HepG2 (cell line): ENCODE data around the gene CBL. TPM values are rescaled to one million over a fixed set of nuclear protein-coding genes. Genes with fewer than 3 reads are reported as not detected.

Source experiments
- ATAC-seq: fragments of 200-7000 bp; cut with Tn5 transposase; 3 replicates; pipeline ENCODE4 v1.9.1; 2020; ENCODE audit warnings: mild to moderate bottlenecking, moderate library complexity
- BruUV-seq: library from RNA; stranded (reverse); fragments of 400-500 nt; replicated peaks from 2 replicates; lab custom pipeline; 2021; lab: Mats Ljungman, UMichigan
- CTCF ChIA-PET: fragments of 300-600 bp; formaldehyde crosslinking; extraction: SDS; loops from one replicate; lab custom pipeline; 2021; ENCODE audit warnings: low total read pairs, inconsistent platforms, low intra/inter-chr PET ratio; lab: Yijun Ruan, JAX
- POLR2A ChIA-PET: fragments of 350-600 bp; sonication (Branson Sonifier 250); formaldehyde crosslinking; loops from one replicate; lab custom pipeline; 2020; ENCODE audit warnings: antibody characterized with exemption, inconsistent platforms; lab: Yijun Ruan, JAX
- DNase-seq: peaks from one replicate; pipeline ENCODE4 v3.0.0-alpha.2; 2015; ENCODE audit warnings: low spot score
- FAIRE-seq: peaks from 3 replicates; lab custom pipeline; 2011; peaks lifted over from hg19 to GRCh38; lab: Jason Lieb, UNC
- H2AFZ ChIP-seq: one replicate; pipeline ENCODE4 v1.6.1; 2011; ENCODE audit warnings: low read length, inconsistent platforms
- H3K27ac ChIP-seq: fragments of 300-600 bp; 3 replicates; pipeline ENCODE4 v1.8.0; 2011; ENCODE audit warnings: mixed run types, mild to moderate bottlenecking, mixed read lengths, low read length, inconsistent platforms; ENCODE audit not compliant: insufficient read depth; ENCODE audit errors: extremely low read length
- H3K27me3 ChIP-seq, 2 experiments: fragments of 200-600 bp in 1 of 2; 2 replicates in 1 of 2; 3 replicates in 1 of 2; pipeline versions ENCODE4 v1.6.0 to v1.8.0; 2011; ENCODE audit warnings: low read length in 2 of 2, mild to moderate bottlenecking in 2 of 2, moderate library complexity in 2 of 2, inconsistent platforms in 1 of 2; ENCODE audit not compliant: insufficient read depth in 2 of 2, control insufficient read depth in 1 of 2
- H3K36me3 ChIP-seq, 2 experiments: fragments of 200-600 bp in 1 of 2; replicated peaks in 1 of 2; 2 replicates in 1 of 2; 3 replicates in 1 of 2; pipeline versions ENCODE4 v1.5.1 to v1.8.0; 2011; ENCODE audit warnings: low read length in 2 of 2, inconsistent platforms in 1 of 2; ENCODE audit not compliant: insufficient read depth in 2 of 2, control insufficient read depth in 1 of 2
- H3K4me1 ChIP-seq: 2 replicates; pipeline ENCODE4 v1.5.1; 2012; ENCODE audit warnings: low read length, inconsistent platforms; ENCODE audit not compliant: insufficient read depth
- H3K4me2 ChIP-seq: 2 replicates; pipeline ENCODE4 v1.6.0; 2011; ENCODE audit warnings: low read depth, low read length, inconsistent platforms
- H3K4me3 ChIP-seq, 3 experiments: fragments of 200-600 bp in 1 of 3; sonication (generic), shearing (Covaris generic) in 1 of 3; replicated peaks in 1 of 3; 2 replicates each; pipeline ENCODE4 v1.5.1; 2011 to 2016; ENCODE audit warnings: low read length in 3 of 3, inconsistent platforms in 2 of 3, low read depth in 2 of 3, mild to moderate bottlenecking in 2 of 3, control low read depth in 1 of 3, mixed read lengths in 1 of 3; ENCODE audit not compliant: insufficient read depth in 1 of 3
- H3K79me2 ChIP-seq: one replicate; pipeline ENCODE4 v1.6.1; 2011; ENCODE audit warnings: low read length, inconsistent platforms; ENCODE audit not compliant: insufficient read depth
- H3K9ac ChIP-seq: 2 replicates; pipeline ENCODE4 v1.6.0; 2011; ENCODE audit warnings: mild to moderate bottlenecking, low read depth, low read length, inconsistent platforms; ENCODE audit not compliant: insufficient read depth
- H3K9me3 ChIP-seq: 2 replicates; pipeline ENCODE4 v1.5.1; 2012; ENCODE audit warnings: mild to moderate bottlenecking, low read length
- H4K20me1 ChIP-seq: 2 replicates; pipeline ENCODE4 v1.6.0; 2011; ENCODE audit warnings: inconsistent platforms, mild to moderate bottlenecking, low read length, moderate library complexity; ENCODE audit not compliant: insufficient read depth
- ARNT ChIP-seq: fragments of 450-650 bp; IDR thresholded peaks from 2 replicates; pipeline ENCODE4 v1.6.1; 2017
- HDAC6 ChIP-seq: fragments of 200-600 bp; sonication (generic); IDR thresholded peaks from 2 replicates; pipeline ENCODE4 v1.7.0; 2017; ENCODE audit warnings: mild to moderate bottlenecking, antibody characterized with exemption, low read length, low read depth
- KLF6 ChIP-seq: IDR thresholded peaks from 2 replicates; pipeline ENCODE4 v1.8.0; 2016; ENCODE audit warnings: missing biosample characterization, missing genetic modification reagents
- PHF8 ChIP-seq: sonication (generic); formaldehyde crosslinking; IDR thresholded peaks from 2 replicates; pipeline ENCODE4 v1.5.0; 2020; ENCODE audit warnings: missing genetic modification reagents
- ZNF446 ChIP-seq: sonication (generic); formaldehyde crosslinking; IDR thresholded peaks from 2 replicates; pipeline ENCODE4 v1.5.0; 2020; ENCODE audit warnings: mild to moderate bottlenecking, missing genetic modification reagents
- ZNF629 ChIP-seq: sonication (generic); formaldehyde crosslinking; conservative IDR thresholded peaks from 2 replicates; pipeline ENCODE4 v1.5.0; 2020; ENCODE audit warnings: missing genetic modification reagents
- ZSCAN12 ChIP-seq: sonication (generic); formaldehyde crosslinking; IDR thresholded peaks from 2 replicates; pipeline ENCODE4 v1.9.0; 2021; ENCODE audit warnings: mild to moderate bottlenecking, missing genetic modification reagents
- ZSCAN21 ChIP-seq: sonication (generic); formaldehyde crosslinking; IDR thresholded peaks from 2 replicates; pipeline ENCODE4 v1.8.0; 2022; ENCODE audit warnings: mild to moderate bottlenecking, missing genetic modification reagents, moderate library complexity, borderline replicate concordance
- WGBS: methylation state at CpG from one replicate; pipeline ENCODE4 v1.1.6; 2017; ENCODE audit warnings: low lambda C conversion rate; 5-methylcytosine and 5-hydroxymethylcytosine counted together
- in situ Hi-C: cut with HindIII; loops from 2 replicates; pipeline ENCODE4 v1.10.0; 2017; ENCODE audit warnings: low pct_unique_long_range_greater_than_20kb; ENCODE audit not compliant: extremely low pct_ligation_motif_present
- intact Hi-C: fragments of 100-400 bp; cut with micrococcal nuclease; formaldehyde crosslinking; loops from one replicate; pipeline ENCODE4 v1.10.0; 2022; ENCODE audit not compliant: unreplicated experiment
- polyA plus RNA-seq, 8 experiments: library from polyadenylated mRNA; depleted of rRNA in 3 of 8; stranded (reverse) in 7 of 8; unstranded in 1 of 8; fragments of >200 nt; fragmentation: Illumina TruSeq in 4 of 8; extraction: Trizol in 4 of 8; gene quantifications; 2 replicates each; pipeline versions ENCODE4 v1.2.1 to v1.2.3, GENCODE V29; 2011 to 2016; ENCODE audit warnings: low read depth in 4 of 8, missing spikeins in 1 of 8, mixed read lengths in 1 of 8; ENCODE audit not compliant: insufficient read depth in 1 of 8
- total RNA-seq, 5 experiments: library from RNA; depleted of rRNA; stranded (reverse); fragments of >200 nt; fragmentation: Illumina TruSeq; extraction: Trizol; gene quantifications; 2 replicates each; pipeline ENCODE4 v1.2.3, GENCODE V29; 2016; ENCODE audit warnings: low read depth in 1 of 5
- TF ChIP-seq, protein P1 (sequence below): sonication (generic); formaldehyde crosslinking; conservative IDR thresholded peaks from 2 replicates; pipeline ENCODE4 v1.4.0; 2020; ENCODE audit warnings: missing genetic modification reagents
- TF ChIP-seq, protein P2 (sequence below): sonication (generic); formaldehyde crosslinking; conservative IDR thresholded peaks from 2 replicates; pipeline ENCODE4 v1.4.0; 2020; ENCODE audit warnings: missing genetic modification reagents
- TF ChIP-seq, protein P3 (sequence below): sonication (generic); IDR thresholded peaks from 2 replicates; pipeline ENCODE4 v1.6.1; 2016; ENCODE audit warnings: low read depth, borderline replicate concordance
- TF ChIP-seq, protein P4 (sequence below): sonication (generic); formaldehyde crosslinking; IDR thresholded peaks from 2 replicates; pipeline ENCODE4 v1.8.0; 2023; ENCODE audit warnings: mild to moderate bottlenecking, missing genetic modification reagents
- TF ChIP-seq, protein P5 (sequence below), 2 experiments: IDR thresholded peaks; 2 replicates each; pipeline ENCODE4 v1.6.1; 2011 to 2012; ENCODE audit warnings: low read length in 2 of 2, borderline replicate concordance in 1 of 2, low read depth in 1 of 2, mild to moderate bottlenecking in 1 of 2, moderate library complexity in 1 of 2

The CBL gene
- total and polyA plus RNA-seq, 2 of the 13 experiments (the other 11 are each of a cell fraction or from before 2014, with no cell fraction given): 6.6 to 7.4 TPM

DNA sequence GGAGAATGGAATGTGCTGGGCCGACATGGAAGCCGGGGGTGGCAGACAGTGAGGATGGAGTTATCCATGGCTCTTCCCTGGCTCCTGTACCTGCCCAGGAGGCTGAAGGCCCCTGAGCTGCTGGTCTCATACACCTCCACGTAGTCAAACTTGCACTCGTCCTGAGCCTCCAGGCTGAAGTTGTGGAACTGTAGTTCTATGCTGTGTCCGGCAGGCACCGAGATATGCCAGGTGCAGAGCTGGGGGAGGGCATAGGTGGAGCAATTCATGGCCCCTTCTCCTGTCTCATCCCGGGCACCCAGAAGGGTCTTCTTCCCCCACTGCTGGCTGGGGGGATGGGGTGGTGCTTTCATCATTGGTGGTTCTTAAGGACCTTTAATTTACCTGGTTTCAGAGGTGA lies 137.6 kb downstream of the CBL start:
- Histone ChIP-seq H3K9me3 (no peaks in the 10 kb centered on the region), H3K36me3 (no peaks in the 10 kb centered on the region), H2AFZ (no peak overlapping the region), H3K4me1 (peaks cover 33% of the 10 kb centered on the region), H3K79me2 (no peaks in the 10 kb centered on the region), H3K9ac (no peak overlapping the region), H3K4me2 (no peak overlapping the region), H3K4me3 (no peak overlapping the region), H4K20me1 (no peaks in the 10 kb centered on the region)
- ATAC-seq: no peak
- WGBS: 50% methylated on average over 7 of the region's 7 CpGs
- BruUV-seq: no TSS peak
- in situ Hi-C loops (no loop called here), intact Hi-C loops (no loop called here)
- CTCF ChIA-PET: no interaction called here
- TF ChIP-seq ZSCAN21 (CRISPR knock-in tag) (no peak), PHF8 (CRISPR knock-in tag) (no peak), HDAC6 (no peak), ZSCAN12 (CRISPR knock-in tag) (no peak), ZNF629 (CRISPR knock-in tag) (no peak), ARNT (no peak), KLF6 (CRISPR knock-in tag) (no peak), ZNF446 (CRISPR knock-in tag) (no peak)
- TF ChIP-seq, protein P1, sequence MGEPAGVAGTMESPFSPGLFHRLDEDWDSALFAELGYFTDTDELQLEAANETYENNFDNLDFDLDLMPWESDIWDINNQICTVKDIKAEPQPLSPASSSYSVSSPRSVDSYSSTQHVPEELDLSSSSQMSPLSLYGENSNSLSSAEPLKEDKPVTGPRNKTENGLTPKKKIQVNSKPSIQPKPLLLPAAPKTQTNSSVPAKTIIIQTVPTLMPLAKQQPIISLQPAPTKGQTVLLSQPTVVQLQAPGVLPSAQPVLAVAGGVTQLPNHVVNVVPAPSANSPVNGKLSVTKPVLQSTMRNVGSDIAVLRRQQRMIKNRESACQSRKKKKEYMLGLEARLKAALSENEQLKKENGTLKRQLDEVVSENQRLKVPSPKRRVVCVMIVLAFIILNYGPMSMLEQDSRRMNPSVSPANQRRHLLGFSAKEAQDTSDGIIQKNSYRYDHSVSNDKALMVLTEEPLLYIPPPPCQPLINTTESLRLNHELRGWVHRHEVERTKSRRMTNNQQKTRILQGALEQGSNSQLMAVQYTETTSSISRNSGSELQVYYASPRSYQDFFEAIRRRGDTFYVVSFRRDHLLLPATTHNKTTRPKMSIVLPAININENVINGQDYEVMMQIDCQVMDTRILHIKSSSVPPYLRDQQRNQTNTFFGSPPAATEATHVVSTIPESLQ: no peak
- TF ChIP-seq, protein P2, sequence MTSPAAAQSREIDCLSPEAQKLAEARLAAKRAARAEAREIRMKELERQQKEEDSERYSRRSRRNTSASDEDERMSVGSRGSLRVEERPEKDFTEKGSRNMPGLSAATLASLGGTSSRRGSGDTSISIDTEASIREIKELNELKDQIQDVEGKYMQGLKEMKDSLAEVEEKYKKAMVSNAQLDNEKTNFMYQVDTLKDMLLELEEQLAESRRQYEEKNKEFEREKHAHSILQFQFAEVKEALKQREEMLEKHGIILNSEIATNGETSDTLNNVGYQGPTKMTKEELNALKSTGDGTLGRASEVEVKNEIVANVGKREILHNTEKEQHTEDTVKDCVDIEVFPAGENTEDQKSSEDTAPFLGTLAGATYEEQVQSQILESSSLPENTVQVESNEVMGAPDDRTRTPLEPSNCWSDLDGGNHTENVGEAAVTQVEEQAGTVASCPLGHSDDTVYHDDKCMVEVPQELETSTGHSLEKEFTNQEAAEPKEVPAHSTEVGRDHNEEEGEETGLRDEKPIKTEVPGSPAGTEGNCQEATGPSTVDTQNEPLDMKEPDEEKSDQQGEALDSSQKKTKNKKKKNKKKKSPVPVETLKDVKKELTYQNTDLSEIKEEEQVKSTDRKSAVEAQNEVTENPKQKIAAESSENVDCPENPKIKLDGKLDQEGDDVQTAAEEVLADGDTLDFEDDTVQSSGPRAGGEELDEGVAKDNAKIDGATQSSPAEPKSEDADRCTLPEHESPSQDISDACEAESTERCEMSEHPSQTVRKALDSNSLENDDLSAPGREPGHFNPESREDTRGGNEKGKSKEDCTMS (CRISPR knock-in tag): no peak
- TF ChIP-seq, protein P3, sequence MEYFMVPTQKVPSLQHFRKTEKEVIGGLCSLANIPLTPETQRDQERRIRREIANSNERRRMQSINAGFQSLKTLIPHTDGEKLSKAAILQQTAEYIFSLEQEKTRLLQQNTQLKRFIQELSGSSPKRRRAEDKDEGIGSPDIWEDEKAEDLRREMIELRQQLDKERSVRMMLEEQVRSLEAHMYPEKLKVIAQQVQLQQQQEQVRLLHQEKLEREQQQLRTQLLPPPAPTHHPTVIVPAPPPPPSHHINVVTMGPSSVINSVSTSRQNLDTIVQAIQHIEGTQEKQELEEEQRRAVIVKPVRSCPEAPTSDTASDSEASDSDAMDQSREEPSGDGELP: no peak
- TF ChIP-seq, protein P4, sequence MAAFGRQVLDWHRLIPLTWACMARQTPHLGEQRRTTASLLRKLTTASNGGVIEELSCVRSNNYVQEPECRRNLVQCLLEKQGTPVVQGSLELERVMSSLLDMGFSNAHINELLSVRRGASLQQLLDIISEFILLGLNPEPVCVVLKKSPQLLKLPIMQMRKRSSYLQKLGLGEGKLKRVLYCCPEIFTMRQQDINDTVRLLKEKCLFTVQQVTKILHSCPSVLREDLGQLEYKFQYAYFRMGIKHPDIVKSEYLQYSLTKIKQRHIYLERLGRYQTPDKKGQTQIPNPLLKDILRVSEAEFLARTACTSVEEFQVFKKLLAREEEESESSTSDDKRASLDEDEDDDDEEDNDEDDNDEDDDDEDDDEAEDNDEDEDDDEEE (CRISPR knock-in tag): no peak
- TF ChIP-seq, protein P5, sequence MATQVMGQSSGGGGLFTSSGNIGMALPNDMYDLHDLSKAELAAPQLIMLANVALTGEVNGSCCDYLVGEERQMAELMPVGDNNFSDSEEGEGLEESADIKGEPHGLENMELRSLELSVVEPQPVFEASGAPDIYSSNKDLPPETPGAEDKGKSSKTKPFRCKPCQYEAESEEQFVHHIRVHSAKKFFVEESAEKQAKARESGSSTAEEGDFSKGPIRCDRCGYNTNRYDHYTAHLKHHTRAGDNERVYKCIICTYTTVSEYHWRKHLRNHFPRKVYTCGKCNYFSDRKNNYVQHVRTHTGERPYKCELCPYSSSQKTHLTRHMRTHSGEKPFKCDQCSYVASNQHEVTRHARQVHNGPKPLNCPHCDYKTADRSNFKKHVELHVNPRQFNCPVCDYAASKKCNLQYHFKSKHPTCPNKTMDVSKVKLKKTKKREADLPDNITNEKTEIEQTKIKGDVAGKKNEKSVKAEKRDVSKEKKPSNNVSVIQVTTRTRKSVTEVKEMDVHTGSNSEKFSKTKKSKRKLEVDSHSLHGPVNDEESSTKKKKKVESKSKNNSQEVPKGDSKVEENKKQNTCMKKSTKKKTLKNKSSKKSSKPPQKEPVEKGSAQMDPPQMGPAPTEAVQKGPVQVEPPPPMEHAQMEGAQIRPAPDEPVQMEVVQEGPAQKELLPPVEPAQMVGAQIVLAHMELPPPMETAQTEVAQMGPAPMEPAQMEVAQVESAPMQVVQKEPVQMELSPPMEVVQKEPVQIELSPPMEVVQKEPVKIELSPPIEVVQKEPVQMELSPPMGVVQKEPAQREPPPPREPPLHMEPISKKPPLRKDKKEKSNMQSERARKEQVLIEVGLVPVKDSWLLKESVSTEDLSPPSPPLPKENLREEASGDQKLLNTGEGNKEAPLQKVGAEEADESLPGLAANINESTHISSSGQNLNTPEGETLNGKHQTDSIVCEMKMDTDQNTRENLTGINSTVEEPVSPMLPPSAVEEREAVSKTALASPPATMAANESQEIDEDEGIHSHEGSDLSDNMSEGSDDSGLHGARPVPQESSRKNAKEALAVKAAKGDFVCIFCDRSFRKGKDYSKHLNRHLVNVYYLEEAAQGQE (IDR thresholded peaks at IDR 0.05; ENCODE audit: borderline replicate concordance in 1 of 2, low read depth in 1 of 2, low read length in 2 of 2): no peak
- TF ChIP-seq, all 625 proteins: peak for 0
- Histone ChIP-seq H3K27ac (no peak overlapping the region), H3K27me3 (peaks cover 2 to 56% of the 10 kb centered on the region in 2 experiments; a peak in 4 of 5 replicates)
- no peak for DNase-seq
- POLR2A ChIA-PET: interaction anchor here (1.8 kb wide), 1 partner anchor 25 kb away, joined by 4 read pairs; no protein-coding TSS in a partner anchor
- no peak for FAIRE-seq
